Measurements from ENCODE around the gene NEDD9.

- no peak for TF ChIP-seq POLR2A (IDR thresholded peaks at IDR 0.05)
- TF ChIP-seq, protein P1, sequence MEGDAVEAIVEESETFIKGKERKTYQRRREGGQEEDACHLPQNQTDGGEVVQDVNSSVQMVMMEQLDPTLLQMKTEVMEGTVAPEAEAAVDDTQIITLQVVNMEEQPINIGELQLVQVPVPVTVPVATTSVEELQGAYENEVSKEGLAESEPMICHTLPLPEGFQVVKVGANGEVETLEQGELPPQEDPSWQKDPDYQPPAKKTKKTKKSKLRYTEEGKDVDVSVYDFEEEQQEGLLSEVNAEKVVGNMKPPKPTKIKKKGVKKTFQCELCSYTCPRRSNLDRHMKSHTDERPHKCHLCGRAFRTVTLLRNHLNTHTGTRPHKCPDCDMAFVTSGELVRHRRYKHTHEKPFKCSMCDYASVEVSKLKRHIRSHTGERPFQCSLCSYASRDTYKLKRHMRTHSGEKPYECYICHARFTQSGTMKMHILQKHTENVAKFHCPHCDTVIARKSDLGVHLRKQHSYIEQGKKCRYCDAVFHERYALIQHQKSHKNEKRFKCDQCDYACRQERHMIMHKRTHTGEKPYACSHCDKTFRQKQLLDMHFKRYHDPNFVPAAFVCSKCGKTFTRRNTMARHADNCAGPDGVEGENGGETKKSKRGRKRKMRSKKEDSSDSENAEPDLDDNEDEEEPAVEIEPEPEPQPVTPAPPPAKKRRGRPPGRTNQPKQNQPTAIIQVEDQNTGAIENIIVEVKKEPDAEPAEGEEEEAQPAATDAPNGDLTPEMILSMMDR (IDR thresholded peaks at IDR 0.05) = no peak
These were observed 52.9 kb downstream of the NEDD9 start for GRCh38 chr6:11179419-11180202.
